Subcutaneous abdominal adipose tissue (tissue), 5 donors: Measurements from ENCODE around the gene HSPA4L.
A peak's percentile ranks its signal among the peaks of the same experiment; 100 is the strongest.

Experiments used
- H3K27ac ChIP-seq: one replicate; pipeline ENCODE4 v1.7.0; 2013; ENCODE audit warnings: low read depth, mild to moderate bottlenecking, inconsistent platforms, low read length, moderate library complexity
- H3K27me3 ChIP-seq, 5 donors: one replicate each; pipeline ENCODE4 v1.7.0; 2013; ENCODE audit warnings: low read length in 5 of 5, inconsistent platforms in 1 of 5; ENCODE audit not compliant: control insufficient read depth in 5 of 5, insufficient read depth in 4 of 5
- H3K36me3 ChIP-seq, 5 donors: one replicate each; pipeline ENCODE4 v1.7.0; 2013; ENCODE audit warnings: low read length in 5 of 5; ENCODE audit not compliant: control insufficient read depth in 5 of 5, insufficient read depth in 5 of 5
- H3K4me1 ChIP-seq, 5 donors: one replicate each; pipeline ENCODE4 v1.7.0; 2013; ENCODE audit warnings: low read length in 5 of 5, mild to moderate bottlenecking in 3 of 5, moderate library complexity in 1 of 5; ENCODE audit not compliant: control insufficient read depth in 5 of 5, insufficient read depth in 5 of 5
- H3K4me3 ChIP-seq, 5 donors: one replicate each; pipeline ENCODE4 v1.7.0; 2013; ENCODE audit warnings: low read length in 5 of 5, low read depth in 1 of 5
- H3K9ac ChIP-seq, 5 donors: one replicate each; pipeline ENCODE4 v1.7.0; 2013; ENCODE audit warnings: low read length in 5 of 5, mild to moderate bottlenecking in 4 of 5, moderate library complexity in 3 of 5
- H3K9me3 ChIP-seq, 5 donors: one replicate each; pipeline ENCODE4 v1.7.0; 2013; ENCODE audit warnings: low read length in 5 of 5; ENCODE audit not compliant: control insufficient read depth in 5 of 5
- donor health status: healthy.
- donor health status: healthy.
- donor health status: healthy.
- donor health status: healthy.
- donor health status: healthy.

HSPA4L gene

GRCh38 chr4:127782275-127783025 lies at the start of gene HSPA4L:
TSS of gene HSPA4L (plus strand) at chr4:127782322. CDS start at chr4:127782551, 229 bp downstream.
- H3K9me3 ChIP-seq: no peaks in the 10 kb centered on the region
- H3K27ac ChIP-seq: peak within 1 kb of the TSS; percentile 25
- H3K4me3 ChIP-seq: peak within 1 kb of the TSS; percentile 74 to 99 (median 91)
- H3K9ac ChIP-seq: peak within 1 kb of the TSS in 4 of 5 donors; percentile 66 to 90 (median 83)
- H3K36me3 ChIP-seq: no peaks in the 10 kb centered on the region
- H3K4me1 ChIP-seq: peaks cover 0 to 24% (median 17%) of the 10 kb centered on the region in 5 donors
- no peaks in the 10 kb centered on the region for H3K27me3 ChIP-seq

DNA sequence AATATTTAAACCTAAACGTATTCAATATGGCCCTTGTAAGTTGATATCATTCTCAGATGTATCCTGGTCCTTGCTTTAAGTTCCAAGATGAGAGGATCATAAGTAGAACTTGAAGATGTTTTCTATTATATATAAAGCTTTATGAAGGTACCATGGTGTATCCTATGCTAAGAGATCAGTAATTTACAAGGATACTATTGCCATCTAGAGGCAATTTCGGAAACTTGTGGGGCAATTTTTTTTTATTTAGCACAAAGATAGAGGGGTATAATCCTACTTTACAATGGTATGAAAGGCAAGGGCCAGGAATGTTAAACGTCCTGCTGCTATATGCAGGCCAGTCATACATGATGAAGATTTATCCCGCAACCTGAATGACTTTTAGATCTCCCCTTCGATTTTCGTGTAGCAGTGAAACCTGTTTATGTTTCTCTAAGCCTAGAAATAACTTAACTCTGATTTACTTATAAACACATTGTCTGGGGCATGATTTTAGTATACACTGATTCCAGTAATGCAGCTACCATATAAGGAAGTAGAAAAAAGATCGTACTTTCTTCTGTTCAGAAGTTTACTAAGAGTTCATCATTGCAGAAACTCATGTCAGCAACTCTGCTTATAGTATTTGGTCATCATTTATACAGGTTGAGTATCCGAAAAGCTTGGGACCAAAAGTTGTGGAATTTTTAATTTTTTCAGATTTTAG lies 49.3 kb upstream of the HSPA4L start:
- no peak overlapping the region for H3K9ac ChIP-seq
- no peak overlapping the region for H3K27ac ChIP-seq
- H3K4me1 ChIP-seq: no peaks in the 10 kb centered on the region
- no peaks in the 10 kb centered on the region for H3K36me3 ChIP-seq
- H3K9me3 ChIP-seq: no peaks in the 10 kb centered on the region
- peaks cover 0 to 4% (median 0%) of the 10 kb centered on the region in 5 donors for H3K27me3 ChIP-seq
- no peak overlapping the region for H3K4me3 ChIP-seq

- H3K9ac ChIP-seq: no peak overlapping the region
- no peak overlapping the region for H3K4me3 ChIP-seq
- H3K27ac ChIP-seq: no peak overlapping the region
- H3K9me3 ChIP-seq: no peaks in the 10 kb centered on the region
- H3K27me3 ChIP-seq: peaks cover 0 to 4% (median 0%) of the 10 kb centered on the region in 5 donors
- H3K4me1 ChIP-seq: no peaks in the 10 kb centered on the region
- H3K36me3 ChIP-seq: no peaks in the 10 kb centered on the region
These were observed 47.1 kb upstream of the HSPA4L start for GRCh38 chr4:127734976-127735375.

- H3K4me1 ChIP-seq: no peaks in the 10 kb centered on the region
These were observed 44.8 kb upstream of the HSPA4L start for GRCh38 chr4:127737295-127737694.

GRCh38 chr4:127741247-127741646 lies 40.9 kb upstream of the HSPA4L start:
- no peak overlapping the region for H3K9ac ChIP-seq
- H3K27ac ChIP-seq: no peak overlapping the region
- no peak overlapping the region for H3K4me3 ChIP-seq
- H3K27me3 ChIP-seq: peaks cover 0 to 4% (median 0%) of the 10 kb centered on the region in 5 donors
- H3K9me3 ChIP-seq: no peaks in the 10 kb centered on the region
- no peaks in the 10 kb centered on the region for H3K36me3 ChIP-seq
- no peaks in the 10 kb centered on the region for H3K4me1 ChIP-seq

More at GRCh38 chr4:127737295-127737694, 44.8 kb upstream of the HSPA4L start:
- no peaks in the 10 kb centered on the region for H3K36me3 ChIP-seq
- H3K27ac ChIP-seq: no peak overlapping the region
- H3K4me3 ChIP-seq: no peak overlapping the region
- peaks cover 0 to 4% (median 0%) of the 10 kb centered on the region in 5 donors for H3K27me3 ChIP-seq
- no peaks in the 10 kb centered on the region for H3K9me3 ChIP-seq
- no peak overlapping the region for H3K9ac ChIP-seq

DNA sequence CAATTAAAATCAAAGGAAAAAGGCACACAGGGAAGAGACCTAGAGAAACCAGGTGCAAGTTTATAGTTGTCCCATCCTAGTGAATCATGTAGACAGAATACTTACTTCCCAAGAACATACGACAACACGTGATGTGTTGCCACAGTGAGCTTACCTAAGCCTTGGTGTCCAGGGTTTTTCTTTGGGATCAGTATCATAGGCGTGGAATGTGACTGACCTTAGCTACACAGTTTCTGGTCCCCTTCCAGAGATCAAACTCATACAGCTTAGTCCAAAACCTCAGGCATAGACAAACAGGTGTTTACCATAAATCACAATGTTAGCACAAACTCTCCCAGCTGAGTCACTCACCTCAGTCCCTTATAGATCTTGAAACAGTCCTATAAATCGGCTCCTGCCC lies 34.2 kb upstream of the HSPA4L start:
- Histone ChIP-seq H3K9me3 (peaks cover 0 to 4% (median 0%) of the 10 kb centered on the region in 5 donors), H3K9ac (no peak overlapping the region), H3K36me3 (no peaks in the 10 kb centered on the region), H3K4me1 (no peaks in the 10 kb centered on the region), H3K27ac (no peak overlapping the region), H3K27me3 (no peaks in the 10 kb centered on the region), H3K4me3 (no peak overlapping the region)

DNA sequence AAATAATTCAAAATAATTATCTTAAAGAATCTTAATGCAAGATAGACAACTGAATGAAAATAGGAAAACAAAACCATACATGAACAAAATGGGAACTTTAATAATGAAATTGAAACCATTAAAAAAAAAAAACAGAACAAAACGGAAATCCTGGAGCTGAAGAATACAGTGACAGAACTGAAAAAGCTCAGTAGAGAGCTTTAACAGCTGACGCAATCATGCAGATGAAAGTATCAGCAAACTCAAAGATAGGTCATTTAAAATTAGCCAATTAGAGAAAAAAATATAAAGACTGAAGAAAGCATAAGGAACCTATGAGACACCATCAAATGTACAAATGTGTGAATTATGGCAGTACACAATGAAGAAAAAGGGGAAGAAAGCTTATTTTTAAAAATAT lies 33.2 kb upstream of the HSPA4L start:
- no peaks in the 10 kb centered on the region for H3K27me3 ChIP-seq
- no peaks in the 10 kb centered on the region for H3K4me1 ChIP-seq
- H3K9ac ChIP-seq: no peak overlapping the region
- peaks cover 0 to 4% (median 0%) of the 10 kb centered on the region in 5 donors for H3K9me3 ChIP-seq
- no peak overlapping the region for H3K27ac ChIP-seq
- no peak overlapping the region for H3K4me3 ChIP-seq
- no peaks in the 10 kb centered on the region for H3K36me3 ChIP-seq

DNA sequence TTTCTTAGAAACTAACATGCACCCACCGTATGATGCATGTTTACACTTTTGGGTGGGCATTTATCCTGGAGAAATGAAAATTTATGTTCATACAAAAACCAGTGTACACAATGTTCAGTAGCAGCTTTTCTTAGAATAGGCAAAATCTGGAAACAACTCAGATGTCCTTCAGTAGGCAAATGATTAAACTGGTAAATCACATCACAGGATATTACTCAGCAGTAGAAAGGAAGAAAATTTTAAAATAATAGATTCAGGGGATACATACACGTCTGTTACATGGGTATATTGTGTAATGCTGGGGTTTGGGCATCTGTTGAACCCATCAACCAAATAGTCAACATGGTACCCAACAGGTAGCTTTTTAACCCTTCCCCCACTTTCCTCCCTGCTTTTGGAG lies 25.2 kb upstream of the HSPA4L start:
- H3K9ac ChIP-seq: no peak overlapping the region
- H3K27ac ChIP-seq: no peak overlapping the region
- H3K4me3 ChIP-seq: no peak overlapping the region
- H3K36me3 ChIP-seq: no peaks in the 10 kb centered on the region
- H3K27me3 ChIP-seq: no peaks in the 10 kb centered on the region
- H3K9me3 ChIP-seq: peaks cover 2 to 6% (median 4%) of the 10 kb centered on the region in 5 donors
- no peaks in the 10 kb centered on the region for H3K4me1 ChIP-seq

GRCh38 chr4:127759228-127759820 lies 22.8 kb upstream of the HSPA4L start:
- H3K4me1 ChIP-seq: no peaks in the 10 kb centered on the region
- H3K27ac ChIP-seq: no peak overlapping the region
- no peaks in the 10 kb centered on the region for H3K36me3 ChIP-seq
- no peaks in the 10 kb centered on the region for H3K27me3 ChIP-seq
- no peak overlapping the region for H3K4me3 ChIP-seq
- H3K9me3 ChIP-seq: peaks cover 0 to 6% (median 4%) of the 10 kb centered on the region in 5 donors
- H3K9ac ChIP-seq: no peak overlapping the region

- Histone ChIP-seq H3K4me1 (no peaks in the 10 kb centered on the region), H3K9ac (no peak overlapping the region), H3K4me3 (no peak overlapping the region), H3K27ac (no peak overlapping the region), H3K27me3 (no peaks in the 10 kb centered on the region), H3K9me3 (peaks cover 0 to 6% (median 4%) of the 10 kb centered on the region in 5 donors), H3K36me3 (no peaks in the 10 kb centered on the region)
These were observed 22.2 kb upstream of the HSPA4L start for GRCh38 chr4:127759893-127760292.
